ENCODE data around the gene DOCK4. TPM values are rescaled to one million over a fixed set of nuclear protein-coding genes. Genes with fewer than 3 reads are reported as not detected.

Gene DOCK4
- total RNA-seq, 1 experiment from 2014 or later: 3.4 TPM

GRCh38 chr7:111860248-111860647, 346.0 kb downstream of the DOCK4 start:
- BruUV-seq (replicated peaks): no TSS peak
- intact Hi-C loops (cut with micrococcal nuclease; ENCODE audit: unreplicated experiment): no loop called here
- no peak overlapping the region for H3K4me3 Mint-ChIP-seq (ENCODE audit: low read depth, unreplicated experiment)
- no peaks in the 10 kb centered on the region for H3K36me3 Mint-ChIP-seq (ENCODE audit: insufficient read depth, unreplicated experiment)
- H3K9me3 Mint-ChIP-seq (ENCODE audit: low read depth, unreplicated experiment): peaks cover 7% of the 10 kb centered on the region
- H3K27me3 Mint-ChIP-seq (ENCODE audit: unreplicated experiment): no peaks in the 10 kb centered on the region
- CTCF ChIA-PET: no interaction called here
- H3K27ac Mint-ChIP-seq (ENCODE audit: unreplicated experiment): no peak overlapping the region
- DNase-seq: no peak
- no peak for TF ChIP-seq CTCF (IDR thresholded peaks at IDR 0.05; ENCODE audit: unreplicated experiment)
- H3K4me1 Mint-ChIP-seq (ENCODE audit: low read depth, unreplicated experiment): peaks cover 2% of the 10 kb centered on the region

- CTCF ChIA-PET: no interaction called here
Observed at GRCh38 chr7:111858331-111858730, 347.9 kb downstream of the DOCK4 start.

GRCh38 chr7:111855842-111856227, 350.4 kb downstream of the DOCK4 start:
- Mint-ChIP-seq H3K4me1 (ENCODE audit: low read depth, unreplicated experiment) (peaks cover 14% of the 10 kb centered on the region), H3K27me3 (ENCODE audit: unreplicated experiment) (no peaks in the 10 kb centered on the region), H3K9me3 (ENCODE audit: low read depth, unreplicated experiment) (peaks cover 7% of the 10 kb centered on the region), H3K4me3 (ENCODE audit: low read depth, unreplicated experiment) (no peak overlapping the region), H3K36me3 (ENCODE audit: insufficient read depth, unreplicated experiment) (no peaks in the 10 kb centered on the region), H3K27ac (ENCODE audit: unreplicated experiment) (no peak overlapping the region)
- BruUV-seq (replicated peaks): no TSS peak
- TF ChIP-seq CTCF (IDR thresholded peaks at IDR 0.05; ENCODE audit: unreplicated experiment): no peak
- DNase-seq: no peak
- CTCF ChIA-PET: interaction anchor here (1.0 to 2.5 kb wide), 7 partner anchors 8 to 640 kb away, joined by 3 to 22 read pairs (median 4); no protein-coding TSS in a partner anchor
- intact Hi-C loops (cut with micrococcal nuclease; ENCODE audit: unreplicated experiment): loop anchor here (1.0 to 5.0 kb wide), 4 partner anchors 93 to 641 kb away; no protein-coding TSS in a partner anchor

More at GRCh38 chr7:111858331-111858730, 347.9 kb downstream of the DOCK4 start:
- no peak for DNase-seq
- H3K4me3 Mint-ChIP-seq (ENCODE audit: low read depth, unreplicated experiment): no peak overlapping the region
- BruUV-seq (replicated peaks): no TSS peak
- peaks cover 14% of the 10 kb centered on the region for H3K4me1 Mint-ChIP-seq (ENCODE audit: low read depth, unreplicated experiment)
- peaks cover 7% of the 10 kb centered on the region for H3K9me3 Mint-ChIP-seq (ENCODE audit: low read depth, unreplicated experiment)
- H3K27ac Mint-ChIP-seq (ENCODE audit: unreplicated experiment): no peak overlapping the region
- TF ChIP-seq CTCF (IDR thresholded peaks at IDR 0.05; ENCODE audit: unreplicated experiment): no peak
- intact Hi-C loops (cut with micrococcal nuclease; ENCODE audit: unreplicated experiment): loop anchor here (5.0 kb wide), 2 partner anchors 559 to 639 kb away; no protein-coding TSS in a partner anchor
- H3K27me3 Mint-ChIP-seq (ENCODE audit: unreplicated experiment): no peaks in the 10 kb centered on the region
- H3K36me3 Mint-ChIP-seq (ENCODE audit: insufficient read depth, unreplicated experiment): no peaks in the 10 kb centered on the region

GRCh38 chr7:111855161-111855841, 350.9 kb downstream of the DOCK4 start:
- Mint-ChIP-seq H3K9me3 (ENCODE audit: low read depth, unreplicated experiment) (peaks cover 7% of the 10 kb centered on the region), H3K27me3 (ENCODE audit: unreplicated experiment) (no peaks in the 10 kb centered on the region), H3K36me3 (ENCODE audit: insufficient read depth, unreplicated experiment) (no peaks in the 10 kb centered on the region), H3K4me3 (ENCODE audit: low read depth, unreplicated experiment) (no peak overlapping the region), H3K27ac (ENCODE audit: unreplicated experiment) (no peak overlapping the region), H3K4me1 (ENCODE audit: low read depth, unreplicated experiment) (peaks cover 14% of the 10 kb centered on the region)
- intact Hi-C loops (cut with micrococcal nuclease; ENCODE audit: unreplicated experiment): loop anchor here (1.0 to 5.0 kb wide), 4 partner anchors 92 to 642 kb away; no protein-coding TSS in a partner anchor
- CTCF ChIA-PET: interaction anchor here (0.6 to 2.5 kb wide), 8 partner anchors 8 to 641 kb away, joined by 3 to 22 read pairs (median 4); no protein-coding TSS in a partner anchor
- TF ChIP-seq CTCF (IDR thresholded peaks at IDR 0.05; ENCODE audit: unreplicated experiment): peak; percentile 26
- DNase-seq: peak; percentile 27
- no TSS peak for BruUV-seq (replicated peaks)

Data from Calu3 (cell line).